Fibroblast of lung (primary cell): ENCODE results near the gene LMO1.

Experiments
- EZH2 ChIP-seq: IDR thresholded peaks from 2 replicates; pipeline ENCODE4 v1.5.1; 2012; ENCODE audit warnings: low read length, control low read depth, mild to moderate bottlenecking; ENCODE audit errors: missing control alignments
- TF ChIP-seq, protein P1 (sequence below), 2 donors: IDR thresholded peaks in 1 of 2; conservative IDR thresholded peaks in 1 of 2; 1 replicate in 1 of 2; 2 replicates in 1 of 2; pipeline ENCODE4 v1.5.1; 2011 to 2012; ENCODE audit warnings: low read length in 2 of 2, control low read depth in 1 of 2, inconsistent platforms in 1 of 2, low read depth in 1 of 2, mild to moderate bottlenecking in 1 of 2

DNA sequence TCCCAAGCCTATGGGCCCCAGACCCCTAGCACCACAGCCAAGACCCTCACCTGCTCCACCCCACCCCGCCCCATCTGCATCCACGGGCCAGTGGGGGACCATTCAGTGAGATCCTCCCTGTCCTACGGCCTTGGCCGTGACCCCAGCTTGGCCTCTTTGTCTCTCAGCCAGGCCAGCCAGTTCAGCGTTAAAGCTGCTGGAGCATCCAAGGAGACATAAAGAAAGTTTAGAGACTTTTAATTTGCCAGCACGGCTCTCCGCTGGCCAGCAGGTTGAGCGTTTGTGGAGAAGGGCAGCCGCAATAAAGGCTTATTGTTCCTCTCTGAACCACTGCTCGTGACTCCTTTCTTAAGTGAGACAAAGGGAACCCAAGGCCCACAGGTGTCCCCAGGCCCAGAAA lies 49.3 kb upstream of the LMO1 start:
- TF ChIP-seq, protein P1, sequence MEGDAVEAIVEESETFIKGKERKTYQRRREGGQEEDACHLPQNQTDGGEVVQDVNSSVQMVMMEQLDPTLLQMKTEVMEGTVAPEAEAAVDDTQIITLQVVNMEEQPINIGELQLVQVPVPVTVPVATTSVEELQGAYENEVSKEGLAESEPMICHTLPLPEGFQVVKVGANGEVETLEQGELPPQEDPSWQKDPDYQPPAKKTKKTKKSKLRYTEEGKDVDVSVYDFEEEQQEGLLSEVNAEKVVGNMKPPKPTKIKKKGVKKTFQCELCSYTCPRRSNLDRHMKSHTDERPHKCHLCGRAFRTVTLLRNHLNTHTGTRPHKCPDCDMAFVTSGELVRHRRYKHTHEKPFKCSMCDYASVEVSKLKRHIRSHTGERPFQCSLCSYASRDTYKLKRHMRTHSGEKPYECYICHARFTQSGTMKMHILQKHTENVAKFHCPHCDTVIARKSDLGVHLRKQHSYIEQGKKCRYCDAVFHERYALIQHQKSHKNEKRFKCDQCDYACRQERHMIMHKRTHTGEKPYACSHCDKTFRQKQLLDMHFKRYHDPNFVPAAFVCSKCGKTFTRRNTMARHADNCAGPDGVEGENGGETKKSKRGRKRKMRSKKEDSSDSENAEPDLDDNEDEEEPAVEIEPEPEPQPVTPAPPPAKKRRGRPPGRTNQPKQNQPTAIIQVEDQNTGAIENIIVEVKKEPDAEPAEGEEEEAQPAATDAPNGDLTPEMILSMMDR (conservative IDR thresholded peaks at IDR 0.05 in 1 of 2, IDR thresholded peaks at IDR 0.05 in 1 of 2; ENCODE audit: low read depth in 1 of 2, low read length in 2 of 2), result no peak
- TF ChIP-seq EZH2, result no peak
